HG03139 (cell line): ENCODE results near the gene CIRBP.
"Not testable (repeated sequence)": the region's sequence is repeated elsewhere in the genome, so short reads cannot be mapped to it uniquely, and the experiment has no call there.

ENCODE experiments used
- ATAC-seq: cut with Tn5 transposase; IDR thresholded peaks from one replicate; pipeline ENCODE4 v1.9.1; 2021; ENCODE audit not compliant: unreplicated experiment

Gene CIRBP

GRCh38 chr19:1290196-1290702, 21.1 kb downstream of the CIRBP start:
- no peak for ATAC-seq

- ATAC-seq: no peak
These were observed 21.8 kb downstream of the CIRBP start for GRCh38 chr19:1290703-1291651.

GRCh38 chr19:1291761-1292418, 22.8 kb downstream of the CIRBP start:
- ATAC-seq: no peak

- no peak for ATAC-seq
These were observed 23.5 kb downstream of the CIRBP start for GRCh38 chr19:1292419-1293151.

GRCh38 chr19:1293782-1294604, 24.9 kb downstream of the CIRBP start:
- no peak for ATAC-seq

- ATAC-seq: no peak
These were observed 25.6 kb downstream of the CIRBP start for GRCh38 chr19:1294688-1295087.

- ATAC-seq: no peak
These were observed 26.3 kb downstream of the CIRBP start for GRCh38 chr19:1295169-1296012.

GRCh38 chr19:1296078-1296477, 26.9 kb downstream of the CIRBP start:
- ATAC-seq: no peak

- no peak for ATAC-seq
These were observed 27.6 kb downstream of the CIRBP start for GRCh38 chr19:1296575-1297271.

GRCh38 chr19:1298235-1298634, 29.1 kb downstream of the CIRBP start:
- ATAC-seq: no peak

- no peak for ATAC-seq
These were observed 30.7 kb downstream of the CIRBP start for GRCh38 chr19:1299801-1300200.

GRCh38 chr19:1300744-1301490, 31.8 kb downstream of the CIRBP start:
- ATAC-seq: no peak

- ATAC-seq: no peak
These were observed 33.6 kb downstream of the CIRBP start for GRCh38 chr19:1302533-1303239.

- no peak for ATAC-seq
These were observed 35.2 kb downstream of the CIRBP start for GRCh38 chr19:1304197-1304924.

- not testable (repeated sequence) for ATAC-seq
These were observed 36.2 kb downstream of the CIRBP start for GRCh38 chr19:1305354-1305753.

- ATAC-seq: no peak
These were observed 38.2 kb downstream of the CIRBP start for GRCh38 chr19:1307320-1307719.

- no peak for ATAC-seq
These were observed 38.7 kb downstream of the CIRBP start for GRCh38 chr19:1307755-1308303.
